ENCODE data around the gene PPP1R3F. TPM values are rescaled to one million over a fixed set of nuclear protein-coding genes. Genes with fewer than 3 reads are reported as not detected.

Gene PPP1R3F
- total RNA-seq, 1 donor from 2014 or later: 13.1 TPM

- Mint-ChIP-seq H3K4me3 (no peak overlapping the region), H3K27ac (ENCODE audit: unreplicated experiment) (no peak overlapping the region), H3K27me3 (ENCODE audit: low read depth) (peaks cover 2% of the 10 kb centered on the region), H3K4me1 (peaks cover 6% of the 10 kb centered on the region), H3K9me3 (peaks cover 15% of the 10 kb centered on the region), H3K36me3 (ENCODE audit: low read depth) (no peaks in the 10 kb centered on the region)
- DNase-seq (ENCODE audit: low read depth, low spot score): no peak
- no peak for TF ChIP-seq CTCF (conservative IDR thresholded peaks at IDR 0.05)
Observed at GRCh38 chrX:49262603-49263002, 7.0 kb upstream of the PPP1R3F start.

- no peak for DNase-seq (ENCODE audit: low read depth, low spot score)
- Mint-ChIP-seq H3K27me3 (ENCODE audit: low read depth) (peaks cover 2% of the 10 kb centered on the region), H3K27ac (ENCODE audit: unreplicated experiment) (no peak overlapping the region), H3K4me3 (no peak overlapping the region), H3K4me1 (peaks cover 14% of the 10 kb centered on the region), H3K9me3 (peaks cover 16% of the 10 kb centered on the region), H3K36me3 (ENCODE audit: low read depth) (no peaks in the 10 kb centered on the region)
- TF ChIP-seq CTCF (conservative IDR thresholded peaks at IDR 0.05): no peak
Observed at GRCh38 chrX:49263631-49264030, 6.0 kb upstream of the PPP1R3F start.

- Mint-ChIP-seq H3K4me1 (peaks cover 20% of the 10 kb centered on the region), H3K27ac (ENCODE audit: unreplicated experiment) (no peak within 1 kb of the TSS), H3K9me3 (peaks cover 16% of the 10 kb centered on the region), H3K4me3 (no peak within 1 kb of the TSS), H3K27me3 (ENCODE audit: low read depth) (no peaks in the 10 kb centered on the region), H3K36me3 (ENCODE audit: low read depth) (no peaks in the 10 kb centered on the region)
- DNase-seq (ENCODE audit: low read depth, low spot score): no peak
- no peak for TF ChIP-seq CTCF (conservative IDR thresholded peaks at IDR 0.05)
Observed at GRCh38 chrX:49264460-49264859, 5.1 kb upstream of the PPP1R3F start, which contains the start of gene FOXP3. TSS of gene FOXP3 (minus strand) at chrX:49264710. CDS start at chrX:49258505, 6,205 bp downstream.

- Mint-ChIP-seq H3K27me3 (ENCODE audit: low read depth) (no peaks in the 10 kb centered on the region), H3K4me1 (peaks cover 30% of the 10 kb centered on the region), H3K4me3 (peak overlapping the region; percentile 45), H3K36me3 (ENCODE audit: low read depth) (peaks cover 5% of the 10 kb centered on the region), H3K9me3 (peaks cover 16% of the 10 kb centered on the region), H3K27ac (ENCODE audit: unreplicated experiment) (no peak overlapping the region)
- DNase-seq (ENCODE audit: low read depth, low spot score): no peak
- no peak for TF ChIP-seq CTCF (conservative IDR thresholded peaks at IDR 0.05)
Observed at GRCh38 chrX:49266523-49267445, 2.8 kb upstream of the PPP1R3F start.

GRCh38 chrX:49268702-49269009 lies 937 bp upstream of the PPP1R3F start:
- Mint-ChIP-seq H3K4me3 (peak overlapping the region; percentile 96), H3K27ac (ENCODE audit: unreplicated experiment) (peak overlapping the region; percentile 52), H3K27me3 (ENCODE audit: low read depth) (no peaks in the 10 kb centered on the region), H3K4me1 (peaks cover 42% of the 10 kb centered on the region), H3K36me3 (ENCODE audit: low read depth) (peaks cover 5% of the 10 kb centered on the region), H3K9me3 (peaks cover 12% of the 10 kb centered on the region)
- TF ChIP-seq CTCF (conservative IDR thresholded peaks at IDR 0.05): no peak
- DNase-seq (ENCODE audit: low read depth, low spot score): no peak

Measured in neural crest cell (in vitro differentiated cells).